Measurements from ENCODE around the gene IGSF21.

The IGSF21 gene

DNA sequence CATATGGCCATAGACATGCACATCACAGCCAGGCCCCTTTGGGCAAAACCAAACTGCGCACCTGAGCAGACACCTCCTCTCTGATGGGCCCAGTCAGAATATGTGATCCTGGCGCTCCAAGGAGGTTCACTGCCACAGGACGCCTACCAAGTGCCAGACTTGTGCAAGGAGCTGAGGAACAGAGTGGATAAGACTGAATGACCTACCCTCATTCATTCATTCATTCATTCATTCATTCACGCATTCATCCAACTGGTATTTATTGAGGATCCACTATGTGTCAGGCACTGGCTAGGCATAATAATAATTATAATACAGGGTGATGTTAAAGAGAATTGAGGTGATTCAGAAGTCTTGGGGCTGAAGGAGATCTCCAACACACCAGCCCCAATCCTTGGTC is 2.4 kb upstream of the IGSF21 start:
- TF ChIP-seq POLR2AphosphoS5 (IDR thresholded peaks at IDR 0.05; ENCODE audit: low read depth), result no peak
- no peak for TF ChIP-seq CTCF (IDR thresholded peaks at IDR 0.05; ENCODE audit: insufficient read depth, low read length)
- TF ChIP-seq SPI1 (IDR thresholded peaks at IDR 0.05; ENCODE audit: borderline replicate concordance, low read depth), result no peak
- no peak for TF ChIP-seq REST (IDR thresholded peaks at IDR 0.05; ENCODE audit: insufficient replicate concordance, low read depth)
- TF ChIP-seq GABPA (IDR thresholded peaks at IDR 0.05; ENCODE audit: low read depth), result no peak
- DNase-seq (ENCODE audit: low read depth in 1 of 2, low spot score in 1 of 2), result no peak
- peaks cover 26% of the 10 kb centered on the region for H3K27me3 ChIP-seq (ENCODE audit: insufficient read depth, poor library complexity, severe bottlenecking)
- H3K27ac ChIP-seq (replicated peaks), result no peak overlapping the region
- no peak overlapping the region for H3K4me3 ChIP-seq (replicated peaks; ENCODE audit: insufficient read depth, low read length)

DNA sequence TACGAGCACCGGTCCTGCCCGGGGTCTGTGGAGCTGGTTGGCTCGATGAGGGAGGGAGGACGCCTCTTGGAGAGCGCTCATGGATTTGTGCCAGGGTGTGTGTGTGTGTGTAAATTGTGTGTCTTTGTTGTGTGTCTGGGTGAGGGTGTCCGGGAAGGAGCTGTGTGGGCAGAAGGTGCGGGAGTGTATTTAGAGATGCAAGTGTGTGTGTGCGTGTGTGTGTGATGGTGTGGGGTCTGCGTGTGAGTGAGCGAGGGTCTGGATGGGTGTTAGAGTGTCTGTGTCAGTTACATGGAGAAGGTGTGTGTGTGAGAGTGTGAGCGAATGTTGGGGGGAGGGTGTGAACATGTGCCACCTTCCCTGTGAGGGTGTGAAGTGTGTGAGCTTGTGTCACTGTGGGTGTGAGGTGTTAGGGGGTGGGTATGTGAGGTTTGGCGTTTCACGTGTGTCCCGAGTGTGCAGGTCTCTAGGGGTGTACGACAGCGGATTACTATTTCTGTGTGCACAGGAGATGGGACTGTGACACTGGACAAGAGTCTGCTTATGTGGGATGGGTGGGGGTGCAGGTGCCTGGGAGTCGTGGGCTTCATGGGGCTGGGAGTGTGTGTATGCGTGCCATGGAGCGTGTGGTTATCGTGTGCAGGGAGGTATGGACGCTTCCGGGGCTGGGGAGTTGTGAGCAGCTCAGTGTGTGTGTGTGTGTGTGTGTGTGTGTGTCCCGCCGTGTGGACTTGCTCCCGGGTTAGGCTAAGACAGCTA is 880 bp downstream of the IGSF21 start:
- H3K4me3 ChIP-seq (replicated peaks; ENCODE audit: insufficient read depth, low read length), result no peak overlapping the region
- no peak overlapping the region for H3K27ac ChIP-seq (replicated peaks)
- TF ChIP-seq SPI1 (IDR thresholded peaks at IDR 0.05; ENCODE audit: borderline replicate concordance, low read depth) (no peak), REST (IDR thresholded peaks at IDR 0.05; ENCODE audit: insufficient replicate concordance, low read depth) (no peak), CTCF (IDR thresholded peaks at IDR 0.05; ENCODE audit: insufficient read depth, low read length) (no peak), GABPA (IDR thresholded peaks at IDR 0.05; ENCODE audit: low read depth) (no peak), POLR2AphosphoS5 (IDR thresholded peaks at IDR 0.05; ENCODE audit: low read depth) (no peak)
- DNase-seq (ENCODE audit: low read depth in 1 of 2, low spot score in 1 of 2), result no peak
- H3K27me3 ChIP-seq (ENCODE audit: insufficient read depth, poor library complexity, severe bottlenecking), result peaks cover 45% of the 10 kb centered on the region

- TF ChIP-seq GABPA (IDR thresholded peaks at IDR 0.05; ENCODE audit: low read depth) (no peak), REST (IDR thresholded peaks at IDR 0.05; ENCODE audit: insufficient replicate concordance, low read depth) (no peak), CTCF (IDR thresholded peaks at IDR 0.05; ENCODE audit: insufficient read depth, low read length) (no peak), POLR2AphosphoS5 (IDR thresholded peaks at IDR 0.05; ENCODE audit: low read depth) (no peak), SPI1 (IDR thresholded peaks at IDR 0.05; ENCODE audit: borderline replicate concordance, low read depth) (no peak)
- H3K27ac ChIP-seq (replicated peaks), result no peak overlapping the region
- no peak overlapping the region for H3K4me3 ChIP-seq (replicated peaks; ENCODE audit: insufficient read depth, low read length)
- peaks cover 45% of the 10 kb centered on the region for H3K27me3 ChIP-seq (ENCODE audit: insufficient read depth, poor library complexity, severe bottlenecking)
- DNase-seq (ENCODE audit: low read depth in 1 of 2, low spot score in 1 of 2), result no peak
Observed at GRCh38 chr1:18109058-18109755, 1.6 kb downstream of the IGSF21 start.
